AML-193 (cell line): ENCODE measurements around the gene NDUFS8.

Experiments used
- DNase-seq, 2 experiments: peaks; one replicate each; lab custom pipeline; 2025; lab: John Stamatoyannopoulos, UW

The NDUFS8 gene

DNA sequence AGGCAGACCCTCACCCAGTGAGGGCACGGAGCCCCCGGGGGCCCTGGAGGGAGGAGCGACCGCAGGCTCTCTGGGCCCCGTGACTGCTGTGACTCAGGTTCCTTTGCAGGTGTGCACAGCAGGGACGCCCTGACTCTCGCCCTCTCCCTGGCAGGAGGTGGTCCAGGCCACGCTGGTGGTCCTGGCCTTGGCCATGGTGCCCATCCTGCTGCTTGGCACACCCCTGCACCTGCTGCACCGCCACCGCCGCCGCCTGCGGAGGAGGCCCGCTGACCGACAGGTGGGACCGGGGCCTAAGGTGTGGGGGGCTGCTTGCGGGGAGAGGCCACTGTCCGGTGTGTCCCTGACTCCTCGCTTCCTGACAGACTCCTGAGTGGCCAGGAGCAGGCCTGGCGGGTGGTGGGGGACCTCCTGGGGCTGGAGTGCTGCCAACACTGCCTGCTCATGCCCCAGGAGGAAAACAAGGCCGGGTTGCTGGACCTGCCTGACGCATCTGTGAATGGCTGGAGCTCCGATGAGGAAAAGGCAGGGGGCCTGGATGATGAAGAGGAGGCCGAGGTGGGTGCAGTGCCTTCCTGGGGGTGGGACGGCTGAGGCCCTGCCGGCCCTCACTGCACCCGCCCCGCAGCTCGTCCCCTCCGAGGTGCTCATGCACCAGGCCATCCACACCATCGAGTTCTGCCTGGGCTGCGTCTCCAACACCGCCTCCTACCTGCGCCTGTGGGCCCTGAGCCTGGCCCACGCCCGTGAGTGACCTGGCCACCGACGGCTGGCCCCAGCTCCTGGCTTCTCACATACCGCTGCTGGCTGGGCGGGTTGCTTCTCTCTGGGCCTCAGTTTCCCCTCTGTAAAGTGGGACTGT, 19.3 kb downstream of the NDUFS8 start:
- no peak for DNase-seq

- no peak for DNase-seq
Observed at GRCh38 chr11:68050371-68050841, 19.9 kb downstream of the NDUFS8 start.

DNA sequence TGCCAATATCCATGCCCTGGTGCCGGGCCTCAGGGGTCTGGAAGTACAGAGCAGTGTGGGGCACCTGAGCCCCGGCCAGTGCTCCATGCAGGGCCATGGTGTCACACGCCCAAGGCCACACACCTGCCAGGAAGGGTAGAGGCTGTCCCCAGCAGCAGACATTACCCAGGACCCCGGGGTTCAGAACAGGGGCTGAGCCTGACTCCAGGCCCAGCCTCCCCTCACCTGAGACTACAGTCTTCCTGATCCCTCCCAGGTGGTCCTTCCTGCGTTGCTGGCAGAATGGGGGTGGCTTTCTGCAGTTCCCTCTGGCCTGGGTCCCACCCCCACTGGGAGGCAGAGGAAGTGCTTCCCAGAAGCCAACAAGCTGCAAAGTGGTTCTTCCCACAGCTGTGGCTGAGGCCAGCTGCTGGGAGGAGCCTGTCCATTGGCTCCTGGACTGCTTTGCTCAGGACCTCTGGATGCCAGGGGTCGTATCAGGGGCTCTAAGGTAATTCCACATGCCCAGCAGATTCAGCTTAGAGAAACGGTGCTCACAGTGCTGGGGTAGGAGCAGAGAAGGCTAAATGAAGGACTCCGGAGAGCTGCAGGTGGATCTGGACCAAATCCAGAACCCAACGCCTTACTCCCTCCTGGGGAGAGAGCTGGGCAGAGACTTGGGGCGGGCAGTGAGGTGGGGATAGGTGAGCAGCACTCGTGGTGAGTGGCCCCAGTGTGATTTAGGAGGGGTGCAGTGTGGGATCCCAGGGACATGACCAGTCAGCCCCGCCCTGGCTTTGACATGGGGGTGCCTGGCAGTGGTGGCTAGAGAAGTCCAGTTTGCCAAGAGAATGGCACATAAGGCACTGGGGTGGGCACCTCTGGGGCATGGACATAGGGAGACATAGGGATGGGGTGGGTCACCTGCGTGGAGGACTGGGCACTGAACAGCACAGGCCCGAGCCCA, 21.0 kb downstream of the NDUFS8 start:
- DNase-seq: no peak

DNA sequence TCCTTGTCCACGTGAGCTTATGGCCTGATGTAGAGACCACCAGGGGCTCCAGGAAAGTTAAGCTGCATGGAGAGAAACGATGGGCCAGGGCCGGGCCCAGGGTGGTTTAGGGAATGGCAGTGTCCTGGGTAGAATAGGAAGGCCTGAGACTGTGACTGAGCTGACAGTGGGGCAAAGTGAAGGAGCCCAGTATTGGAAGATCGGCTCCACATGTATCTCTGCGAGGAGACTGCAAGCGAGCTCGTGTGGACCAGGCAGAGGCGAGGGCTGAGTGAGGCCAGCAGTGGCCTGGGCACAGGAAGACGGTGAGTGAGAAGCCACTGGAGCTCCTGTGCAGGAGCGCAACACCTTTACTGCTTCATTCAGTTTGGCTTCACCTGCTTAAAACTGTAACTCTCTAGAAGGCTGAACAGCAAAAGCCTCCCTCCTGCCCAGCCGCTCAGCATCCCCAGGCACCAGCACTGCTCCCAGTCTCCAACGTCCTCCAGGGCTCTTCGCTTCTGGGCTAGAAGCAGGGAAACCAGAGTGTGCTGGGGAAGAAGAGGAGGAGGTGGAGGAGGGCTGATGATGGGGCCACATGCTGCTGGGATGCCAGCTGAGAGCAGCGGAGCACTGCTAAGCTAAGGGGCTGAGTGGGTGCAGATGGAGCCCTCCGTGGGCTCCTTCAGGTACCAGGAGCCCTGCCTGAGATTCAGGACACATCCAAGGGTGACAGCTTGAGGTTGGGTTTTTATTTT, 21.8 kb downstream of the NDUFS8 start:
- DNase-seq: no peak

- DNase-seq: no peak
Observed at GRCh38 chr11:68053117-68053516, 22.6 kb downstream of the NDUFS8 start.

DNA sequence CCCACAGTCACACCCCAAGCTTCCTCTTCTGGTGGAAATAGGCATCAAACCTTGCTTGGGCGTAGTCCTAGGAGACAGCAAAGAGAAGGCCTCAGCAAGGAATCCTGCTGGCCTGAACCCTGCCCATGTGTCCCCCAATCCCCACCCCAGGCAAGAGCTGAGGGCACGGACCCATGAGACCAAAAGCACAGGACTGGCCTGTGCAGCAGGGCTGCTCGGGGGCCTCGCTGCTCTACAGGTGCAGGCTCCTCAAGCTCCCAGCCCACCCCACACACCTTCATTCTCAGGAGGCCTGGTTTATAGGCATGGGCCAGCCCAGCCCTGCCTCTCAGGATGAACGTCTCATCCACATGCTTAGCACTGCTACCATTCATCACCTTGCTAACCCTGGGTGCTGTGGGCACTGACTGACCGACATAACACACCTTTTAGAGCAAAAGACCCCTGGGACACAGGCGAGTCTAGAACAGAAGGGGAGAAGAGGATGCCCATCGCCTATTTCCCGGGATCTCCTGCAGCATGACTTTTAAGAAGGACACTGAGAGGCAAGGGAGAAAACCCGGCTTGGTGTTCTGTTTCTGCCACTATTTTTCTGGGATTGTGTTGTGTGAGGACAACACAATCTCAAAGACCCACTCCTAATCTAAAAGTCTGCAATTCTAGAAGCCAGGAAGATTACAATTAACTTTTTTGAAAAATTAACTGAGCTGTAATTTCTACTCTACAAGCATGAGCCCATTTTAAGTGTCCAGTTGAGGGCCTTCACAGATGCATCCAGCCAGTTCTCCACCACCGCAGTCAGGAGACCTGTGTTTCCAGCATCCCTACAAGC, 23.7 kb downstream of the NDUFS8 start:
- DNase-seq: no peak

DNA sequence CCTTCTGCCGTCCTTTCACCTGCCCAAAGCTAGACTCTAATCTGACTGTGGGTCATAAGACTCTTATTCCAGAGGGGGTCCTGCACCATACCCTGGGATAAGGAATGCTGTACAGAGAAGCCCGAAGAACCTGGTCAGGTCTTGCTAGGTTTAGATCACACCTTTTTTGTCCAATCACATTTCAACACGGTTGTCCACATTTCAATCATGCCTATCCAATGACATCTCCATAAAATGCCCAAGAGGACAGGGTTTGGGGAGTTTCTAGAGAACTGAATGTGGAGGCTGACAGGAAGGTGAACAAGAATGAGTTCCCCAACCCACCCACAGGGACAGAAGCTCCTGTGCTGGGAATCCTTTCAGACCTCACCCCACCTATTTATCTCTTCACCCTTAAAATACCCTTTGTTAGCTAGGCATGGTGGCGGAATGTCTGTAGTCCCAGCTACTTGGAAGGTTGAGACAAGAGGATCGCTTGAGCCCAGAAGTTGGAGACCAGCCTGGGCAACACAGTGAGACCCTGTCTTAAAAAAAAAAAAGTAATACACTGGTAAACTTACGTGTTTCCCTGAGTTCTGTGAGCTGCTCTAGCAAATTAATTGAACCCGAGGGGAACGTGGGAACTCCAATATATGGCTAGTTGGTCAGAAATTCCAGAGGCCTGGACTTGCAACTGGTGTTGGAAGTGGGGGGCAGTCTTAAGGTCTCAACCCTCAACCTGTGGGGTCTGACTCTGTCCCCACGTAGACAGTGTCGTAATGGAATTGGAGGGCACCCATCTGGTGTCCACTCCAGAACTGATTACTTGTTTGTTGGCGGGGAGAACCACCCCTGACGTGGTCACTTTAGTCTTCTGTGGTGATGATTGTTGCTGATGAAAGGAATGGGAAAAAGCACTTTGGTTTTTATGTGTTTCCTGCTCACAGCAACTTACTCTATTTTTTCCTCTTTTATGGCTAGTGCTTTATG, 26.1 kb downstream of the NDUFS8 start:
- no peak for DNase-seq

- no peak for DNase-seq
Observed at GRCh38 chr11:68057807-68058206, 27.3 kb downstream of the NDUFS8 start.

GRCh38 chr11:68061508-68061907, 31.0 kb downstream of the NDUFS8 start:
- DNase-seq: no peak

DNA sequence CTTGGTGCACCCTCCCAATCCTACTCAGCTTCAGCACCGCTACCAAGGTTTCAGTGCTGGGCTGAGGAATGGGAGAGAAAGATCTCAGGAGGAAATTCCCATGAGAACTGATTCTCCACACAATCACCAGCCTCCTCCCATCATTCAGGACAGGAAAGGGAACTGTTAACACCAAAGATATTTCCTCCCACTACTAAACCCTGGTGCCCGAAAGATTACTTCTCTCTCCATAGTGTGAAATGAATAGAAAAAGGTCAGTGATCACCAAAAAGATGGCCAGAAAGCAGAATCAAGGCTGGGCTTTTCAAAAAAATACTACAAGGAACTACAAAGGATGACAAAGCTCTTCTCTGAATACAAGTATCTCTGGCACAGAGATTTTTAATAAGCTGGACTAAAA, 34.4 kb downstream of the NDUFS8 start:
- DNase-seq: no peak

DNA sequence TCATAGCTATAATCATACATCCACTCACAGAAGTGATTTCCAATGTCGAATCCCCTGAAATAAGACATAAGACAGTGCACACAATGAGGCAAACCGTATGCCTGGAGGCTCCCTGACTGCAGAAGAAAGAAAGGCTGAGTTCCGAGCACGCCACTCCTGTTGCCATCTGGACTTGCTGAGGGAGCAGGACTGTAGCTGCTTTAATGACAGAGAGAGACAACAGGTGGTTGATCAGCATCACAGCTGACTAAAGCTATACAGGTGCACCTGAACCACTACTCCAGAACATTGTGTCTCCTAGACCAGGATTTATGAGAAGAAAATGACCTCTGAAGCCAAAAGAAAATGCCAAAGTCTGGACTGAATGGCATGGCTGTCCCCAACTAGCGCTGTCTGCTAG, 35.4 kb downstream of the NDUFS8 start:
- no peak for DNase-seq

- DNase-seq: no peak
Observed at GRCh38 chr11:68066742-68067141, 36.3 kb downstream of the NDUFS8 start.

DNA sequence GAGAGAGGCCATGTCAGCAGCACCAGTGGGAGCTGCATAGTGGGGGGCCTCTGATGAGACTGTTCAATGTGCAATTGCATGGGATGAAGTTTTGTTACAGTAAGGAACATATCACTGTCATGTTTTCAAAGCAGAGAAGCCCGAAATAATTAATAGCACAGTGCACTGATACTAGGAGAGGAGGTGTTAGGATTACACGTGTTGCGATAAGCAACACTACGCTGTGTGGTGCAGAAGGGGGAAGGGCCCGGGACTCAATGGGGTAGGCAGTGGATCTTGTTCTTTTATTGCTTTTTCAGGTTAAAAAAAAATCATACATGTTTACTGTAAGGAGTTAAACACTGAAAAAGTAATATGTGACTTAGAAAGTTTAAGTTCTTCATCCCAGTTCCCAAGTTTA, 37.5 kb downstream of the NDUFS8 start:
- no peak for DNase-seq

- peak in 1 of 2 experiments; percentile 0 for DNase-seq
Observed at GRCh38 chr11:68071281-68072048, 41.0 kb downstream of the NDUFS8 start.

- DNase-seq: no peak
Observed at GRCh38 chr11:68074584-68075352, 44.3 kb downstream of the NDUFS8 start.

- no peak for DNase-seq
Observed at GRCh38 chr11:68076371-68077042, 46.0 kb downstream of the NDUFS8 start.

- no peak for DNase-seq
Observed at GRCh38 chr11:68077617-68078582, 47.4 kb downstream of the NDUFS8 start.
